Body of pancreas (tissue), 4 donors: ENCODE results near the gene ZNF33A. TPM values are rescaled to one million over a fixed set of nuclear protein-coding genes. Genes with fewer than 3 reads are reported as not detected.
"Not testable (repeated sequence)": the region's sequence is repeated elsewhere in the genome, so short reads cannot be mapped to it uniquely, and the experiment has no call there.

Experiments used
- ATAC-seq: fragments of 150-250 bp; one replicate; pipeline ENCODE4 v1.9.1; 2016
- DNase-seq, 4 donors: peaks; one replicate each; pipeline ENCODE4 v3.0.0-alpha.2; 2019
- H3K27ac ChIP-seq, 4 donors: fragments of 200-600 bp; sonication (generic); 1 replicate in 3 of 4; 2 replicates in 1 of 4; pipeline versions ENCODE4 v1.5.1 to v1.6.1; 2016 to 2019; ENCODE audit warnings: mild to moderate bottlenecking in 1 of 4, mixed read lengths in 1 of 4, moderate library complexity in 1 of 4
- H3K27me3 ChIP-seq, 2 donors: fragments of 200-600 bp; sonication (generic); one replicate each; pipeline ENCODE4 v1.6.0; 2016; ENCODE audit warnings: mild to moderate bottlenecking in 1 of 2
- H3K36me3 ChIP-seq, 2 donors: fragments of 200-600 bp; sonication (generic); replicated peaks in 1 of 2; 2 replicates each; pipeline ENCODE4 v1.5.1; 2016; ENCODE audit warnings: low read depth in 2 of 2; ENCODE audit not compliant: insufficient read depth in 1 of 2
- H3K4me1 ChIP-seq: fragments of 200-600 bp; sonication (generic); one replicate; pipeline ENCODE4 v1.6.0; 2016
- H3K4me3 ChIP-seq, 2 donors: fragments of 200-600 bp; sonication (generic); 1 replicate in 1 of 2; 2 replicates in 1 of 2; pipeline ENCODE4 v1.5.1; 2016 to 2019
- H3K9me3 ChIP-seq, 3 donors: fragments of 200-600 bp; sonication (generic); 1 replicate in 2 of 3; 2 replicates in 1 of 3; pipeline ENCODE4 v1.5.1; 2016
- POLR2A ChIP-seq, 3 donors: fragments of 450-650 bp; IDR thresholded peaks; one replicate each; pipeline ENCODE4 v1.6.1; 2016; ENCODE audit warnings: antibody characterized with exemption in 3 of 3, mild to moderate bottlenecking in 2 of 3
- WGBS, 2 donors: methylation state at CpG; one replicate each; pipeline ENCODE4 v1.1.5; 2017; 5-methylcytosine and 5-hydroxymethylcytosine counted together
- intact Hi-C: fragments of 100-400 bp; cut with DNase I; formaldehyde crosslinking; loops from one replicate; pipeline ENCODE4 v1.15.1; 2023
- total RNA-seq, 2 donors: library from RNA; depleted of rRNA; stranded (reverse); fragments of >200 nt; gene quantifications; one replicate each; pipeline ENCODE4 v1.1.0, GENCODE V29; 2016
- TF ChIP-seq, protein P1 (sequence below), 7 experiments: fragments of 450-650 bp in 4 of 7; fragments of 200-600 bp in 3 of 7; sonication (generic) in 3 of 7; IDR thresholded peaks; one replicate each; pipeline ENCODE4 v1.5.1; 2016 to 2019; ENCODE audit warnings: antibody characterized with exemption in 7 of 7

ZNF33A gene
- total RNA-seq, 2 donors from 2014 or later: 20.4 to 25.7 TPM

DNA sequence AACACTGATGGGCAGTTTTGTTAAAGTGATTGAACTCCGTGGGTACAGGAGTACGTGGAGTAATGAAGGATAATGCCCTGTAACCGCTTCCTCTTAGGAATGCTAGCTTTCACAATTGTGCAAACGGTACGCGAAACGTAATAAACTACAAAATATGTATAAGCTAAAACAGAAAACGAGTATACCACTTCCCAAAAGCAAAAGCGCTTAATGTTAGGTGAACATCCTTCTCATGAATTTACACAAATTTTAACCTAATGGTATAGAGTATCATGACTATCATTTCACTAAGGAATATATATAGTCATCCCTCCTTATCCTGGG, 33.6 kb upstream of the ZNF33A start:
- Histone ChIP-seq H3K36me3 (no peaks in the 10 kb centered on the region), H3K27me3 (no peaks in the 10 kb centered on the region), H3K27ac (peak overlapping the region in 3 of 4 donors; percentile 92 to 96 (median 94)), H3K4me1 (peaks cover 6% of the 10 kb centered on the region), H3K4me3 (peak overlapping the region in 1 of 2 donors; percentile 24), H3K9me3 (no peaks in the 10 kb centered on the region)
- TF ChIP-seq POLR2A (IDR thresholded peaks at IDR 0.05): no peak
- TF ChIP-seq, protein P1, sequence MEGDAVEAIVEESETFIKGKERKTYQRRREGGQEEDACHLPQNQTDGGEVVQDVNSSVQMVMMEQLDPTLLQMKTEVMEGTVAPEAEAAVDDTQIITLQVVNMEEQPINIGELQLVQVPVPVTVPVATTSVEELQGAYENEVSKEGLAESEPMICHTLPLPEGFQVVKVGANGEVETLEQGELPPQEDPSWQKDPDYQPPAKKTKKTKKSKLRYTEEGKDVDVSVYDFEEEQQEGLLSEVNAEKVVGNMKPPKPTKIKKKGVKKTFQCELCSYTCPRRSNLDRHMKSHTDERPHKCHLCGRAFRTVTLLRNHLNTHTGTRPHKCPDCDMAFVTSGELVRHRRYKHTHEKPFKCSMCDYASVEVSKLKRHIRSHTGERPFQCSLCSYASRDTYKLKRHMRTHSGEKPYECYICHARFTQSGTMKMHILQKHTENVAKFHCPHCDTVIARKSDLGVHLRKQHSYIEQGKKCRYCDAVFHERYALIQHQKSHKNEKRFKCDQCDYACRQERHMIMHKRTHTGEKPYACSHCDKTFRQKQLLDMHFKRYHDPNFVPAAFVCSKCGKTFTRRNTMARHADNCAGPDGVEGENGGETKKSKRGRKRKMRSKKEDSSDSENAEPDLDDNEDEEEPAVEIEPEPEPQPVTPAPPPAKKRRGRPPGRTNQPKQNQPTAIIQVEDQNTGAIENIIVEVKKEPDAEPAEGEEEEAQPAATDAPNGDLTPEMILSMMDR (IDR thresholded peaks at IDR 0.05): peak in 1 of 7 experiments; percentile 20
- DNase-seq: no peak
- 4 to 6% methylated on average over 9 of the region's 9 CpGs for WGBS, 2 donors
- ATAC-seq: no peak
- intact Hi-C loops: no loop called here

DNA sequence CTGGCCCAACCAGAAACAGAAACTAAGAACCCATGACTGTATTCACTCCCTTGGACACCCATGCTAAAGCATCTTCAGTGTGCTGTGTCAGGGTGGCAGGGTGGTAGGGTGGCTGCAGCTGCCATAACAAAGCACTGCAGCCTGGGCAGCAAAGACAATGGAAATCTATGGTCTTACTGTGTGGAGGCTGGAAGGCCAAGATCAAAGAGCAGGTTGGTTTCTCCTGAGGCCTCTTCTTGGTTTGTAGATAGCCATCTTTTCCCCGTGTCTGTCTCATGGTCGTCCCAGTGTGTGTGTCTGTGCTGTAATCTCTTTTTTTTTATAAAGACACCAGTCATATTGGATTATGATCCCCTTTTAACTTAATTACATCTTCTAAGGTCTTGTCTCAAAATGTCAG, 18.8 kb upstream of the ZNF33A start:
- WGBS, 2 donors: 48 to 66% methylated on average over 2 of the region's 2 CpGs
- no peak for ATAC-seq
- H3K4me1 ChIP-seq: no peaks in the 10 kb centered on the region
- no peaks in the 10 kb centered on the region for H3K36me3 ChIP-seq
- H3K27ac ChIP-seq: no peak overlapping the region
- no peak for DNase-seq
- no peaks in the 10 kb centered on the region for H3K9me3 ChIP-seq
- intact Hi-C loops: no loop called here
- TF ChIP-seq, protein P1 (IDR thresholded peaks at IDR 0.05): no peak
- TF ChIP-seq POLR2A (IDR thresholded peaks at IDR 0.05): no peak
- no peaks in the 10 kb centered on the region for H3K27me3 ChIP-seq
- H3K4me3 ChIP-seq: no peak overlapping the region

DNA sequence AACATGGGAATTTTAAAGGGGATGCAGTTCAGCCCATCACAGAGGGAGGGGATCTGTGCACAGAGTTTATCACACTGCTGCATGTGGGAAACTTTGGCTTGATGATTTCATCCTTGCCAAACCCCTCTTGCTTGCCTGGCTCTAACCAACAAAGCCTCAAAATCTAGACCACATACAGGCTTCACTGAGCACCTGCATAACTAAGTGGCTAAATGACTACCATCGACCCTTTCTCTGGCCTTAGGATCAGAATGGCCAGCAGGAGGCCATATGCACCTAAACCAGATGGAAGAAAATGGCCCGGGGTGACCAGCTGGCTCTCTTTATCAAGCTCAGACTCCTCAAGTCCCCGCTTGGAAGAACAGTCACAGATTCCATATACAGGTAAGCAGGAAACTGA, 18.4 kb upstream of the ZNF33A start:
- DNase-seq: no peak
- WGBS, 2 donors: 72 to 77% methylated on average over 3 of the region's 3 CpGs
- intact Hi-C loops: no loop called here
- TF ChIP-seq POLR2A (IDR thresholded peaks at IDR 0.05): no peak
- TF ChIP-seq, protein P1 (IDR thresholded peaks at IDR 0.05): no peak
- no peaks in the 10 kb centered on the region for H3K36me3 ChIP-seq
- no peaks in the 10 kb centered on the region for H3K27me3 ChIP-seq
- H3K4me3 ChIP-seq: no peak overlapping the region
- no peaks in the 10 kb centered on the region for H3K4me1 ChIP-seq
- no peak for ATAC-seq
- no peaks in the 10 kb centered on the region for H3K9me3 ChIP-seq
- no peak overlapping the region for H3K27ac ChIP-seq

DNA sequence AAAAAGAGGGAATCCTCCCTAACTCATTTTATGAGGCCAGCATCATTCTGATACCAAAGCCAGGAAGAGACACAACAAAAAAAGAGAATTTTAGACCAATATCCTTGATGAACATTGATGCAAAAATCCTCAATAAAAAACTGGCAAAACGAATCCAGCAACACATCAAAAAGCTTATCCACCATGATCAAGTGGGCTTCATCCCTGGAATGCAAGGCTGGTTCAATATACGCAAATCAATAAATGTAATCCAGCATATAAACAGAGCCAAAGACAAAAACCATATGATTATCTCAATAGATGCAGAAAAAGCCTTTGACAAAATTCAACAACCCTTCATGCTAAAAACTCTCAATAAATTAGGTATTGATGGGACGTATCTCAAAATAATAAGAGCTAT, 11.6 kb upstream of the ZNF33A start:
- H3K9me3 ChIP-seq, DNase-seq, ATAC-seq, H3K4me3 ChIP-seq, H3K27ac ChIP-seq, H3K36me3 ChIP-seq, H3K4me1 ChIP-seq, intact Hi-C loops, H3K27me3 ChIP-seq: not testable (repeated sequence)
- WGBS, 2 donors: 55 to 61% methylated on average over 2 to 3 of the region's 3 CpGs

DNA sequence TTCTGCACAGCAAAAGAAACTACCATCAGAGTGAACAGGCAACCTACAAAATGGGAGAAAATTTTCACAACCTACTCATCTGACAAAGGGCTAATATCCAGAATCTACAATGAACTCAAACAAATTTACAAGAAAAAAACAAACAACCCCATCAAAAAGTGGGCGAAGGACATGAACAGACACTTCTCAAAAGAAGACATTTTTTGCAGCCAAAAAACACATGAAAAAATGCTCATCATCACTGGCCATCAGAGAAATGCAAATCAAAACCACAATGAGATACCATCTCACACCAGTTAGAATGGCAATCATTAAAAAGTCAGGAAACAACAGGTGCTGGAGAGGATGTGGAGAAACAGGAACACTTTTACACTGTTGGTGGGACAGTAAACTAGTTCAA, 10.0 kb upstream of the ZNF33A start:
- 86% methylated on average over 1 of the region's 1 CpG; no CpG with 5 or more reads in 1 of the 2 donors for WGBS, 2 donors

DNA sequence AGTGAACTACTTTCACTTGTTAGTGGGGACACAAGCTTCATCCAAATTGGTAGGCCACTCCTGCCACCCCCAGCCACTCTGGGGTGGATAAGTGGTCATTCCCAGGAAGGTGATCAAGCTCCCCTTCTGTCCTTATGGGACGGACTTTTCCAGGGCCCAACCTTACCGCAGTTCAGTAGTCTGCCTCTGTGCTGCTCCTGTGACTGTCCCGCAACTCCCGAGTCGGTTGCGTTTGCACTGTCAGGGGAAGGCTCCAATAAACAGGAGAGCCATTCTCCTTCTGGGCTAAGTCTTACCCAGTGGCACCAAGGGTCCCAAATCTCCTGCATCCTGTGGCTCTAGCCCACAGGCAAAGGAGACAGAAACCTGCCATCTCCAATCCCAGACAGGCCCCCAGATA, 7.4 kb upstream of the ZNF33A start:
- DNase-seq: no peak
- H3K36me3 ChIP-seq: no peaks in the 10 kb centered on the region
- TF ChIP-seq, protein P1 (IDR thresholded peaks at IDR 0.05): no peak
- no peak for TF ChIP-seq POLR2A (IDR thresholded peaks at IDR 0.05)
- no peak for ATAC-seq
- H3K9me3 ChIP-seq: no peaks in the 10 kb centered on the region
- H3K27me3 ChIP-seq: no peaks in the 10 kb centered on the region
- no peaks in the 10 kb centered on the region for H3K4me1 ChIP-seq
- 86 to 91% methylated on average over 6 of the region's 6 CpGs for WGBS, 2 donors
- H3K27ac ChIP-seq: no peak overlapping the region
- no peak overlapping the region for H3K4me3 ChIP-seq
- intact Hi-C loops: loop anchor here (10.0 kb wide), 1 partner anchor 92 kb away; the partner anchor contains the start of gene ZNF37A

More for the DNA sequence above, 10.0 kb upstream of the ZNF33A start:
- not testable (repeated sequence) for H3K27ac ChIP-seq, H3K36me3 ChIP-seq, ATAC-seq, H3K9me3 ChIP-seq, DNase-seq, H3K4me1 ChIP-seq, H3K27me3 ChIP-seq, H3K4me3 ChIP-seq
- intact Hi-C loops: loop anchor here (10.0 kb wide), 1 partner anchor 94 kb away; the partner anchor contains the start of gene ZNF37A
